H9 (cell line): Measurements from ENCODE around the gene MYO1E. TPM values are rescaled to one million over a fixed set of nuclear protein-coding genes. Genes with fewer than 3 reads are reported as not detected.

Experiments used
- DNase-seq: peaks from one replicate; pipeline ENCODE4 v3.0.0-alpha.2; 2017
- H2AFZ ChIP-seq: one replicate; pipeline ENCODE4 v1.6.1; 2013; ENCODE audit warnings: mild to moderate bottlenecking, low read length, control low read depth, moderate library complexity
- H2AK5ac ChIP-seq: 2 replicates; pipeline ENCODE4 v1.6.1; 2013; ENCODE audit warnings: low read length, control low read depth, mixed read lengths; ENCODE audit not compliant: insufficient read length
- H2BK120ac ChIP-seq: one replicate; pipeline ENCODE4 v1.6.1; 2013; ENCODE audit warnings: low read depth, mild to moderate bottlenecking, low read length, control low read depth, inconsistent platforms; ENCODE audit not compliant: poor library complexity, severe bottlenecking
- H2BK12ac ChIP-seq: 2 replicates; pipeline ENCODE4 v1.6.1; 2013; ENCODE audit warnings: low read length, control low read depth, mixed read lengths, low read depth; ENCODE audit not compliant: insufficient read length
- H2BK15ac ChIP-seq: 2 replicates; pipeline ENCODE4 v1.6.1; 2013; ENCODE audit warnings: low read depth, low read length, control low read depth
- H2BK20ac ChIP-seq: one replicate; pipeline ENCODE4 v1.6.1; 2013; ENCODE audit warnings: low read depth, mild to moderate bottlenecking, low read length, control low read depth, inconsistent platforms; ENCODE audit not compliant: poor library complexity, severe bottlenecking
- H2BK5ac ChIP-seq: 2 replicates; pipeline ENCODE4 v1.6.1; 2013; ENCODE audit warnings: low read length, control low read depth, mixed read lengths; ENCODE audit not compliant: insufficient read length
- H3K14ac ChIP-seq: 2 replicates; pipeline ENCODE4 v1.6.1; 2013; ENCODE audit warnings: low read length, control low read depth; ENCODE audit not compliant: insufficient read depth
- H3K18ac ChIP-seq: 2 replicates; pipeline ENCODE4 v1.6.1; 2013; ENCODE audit warnings: low read depth, mild to moderate bottlenecking, mixed read lengths, low read length, control low read depth; ENCODE audit not compliant: insufficient read length
- H3K23ac ChIP-seq: 2 replicates; pipeline ENCODE4 v1.6.1; 2013; ENCODE audit warnings: low read length, control low read depth, mixed read lengths, low read depth; ENCODE audit not compliant: insufficient read length
- H3K23me2 ChIP-seq: 2 replicates; pipeline ENCODE4 v1.6.1; 2013; ENCODE audit warnings: low read depth, mild to moderate bottlenecking, mixed read lengths, low read length, control low read depth; ENCODE audit not compliant: insufficient read length, poor library complexity, severe bottlenecking
- H3K27ac ChIP-seq: 2 replicates; pipeline ENCODE4 v1.5.1; 2013; ENCODE audit warnings: low read length, control low read depth, mixed read lengths, low read depth; ENCODE audit not compliant: insufficient read length
- H3K27me3 ChIP-seq: 2 replicates; pipeline ENCODE4 v1.6.1; 2013; ENCODE audit warnings: low read length, control low read depth, inconsistent platforms; ENCODE audit not compliant: insufficient read depth
- H3K4ac ChIP-seq: 2 replicates; pipeline ENCODE4 v1.6.1; 2013; ENCODE audit warnings: low read depth, mild to moderate bottlenecking, control low read depth, inconsistent platforms, low read length, moderate library complexity
- H3K4me1 ChIP-seq: 2 replicates; pipeline ENCODE4 v1.6.1; 2013; ENCODE audit warnings: low read length, control low read depth, inconsistent platforms; ENCODE audit not compliant: insufficient read depth
- H3K4me2 ChIP-seq: 2 replicates; pipeline ENCODE4 v1.6.1; 2013; ENCODE audit warnings: low read length, control low read depth, mixed read lengths; ENCODE audit not compliant: insufficient read length, insufficient read depth
- H3K56ac ChIP-seq: 2 replicates; pipeline ENCODE4 v1.6.1; 2013; ENCODE audit warnings: low read depth, mild to moderate bottlenecking, mixed read lengths, low read length, control low read depth; ENCODE audit not compliant: insufficient read length
- H3K79me1 ChIP-seq: 2 replicates; pipeline ENCODE4 v1.6.1; 2013; ENCODE audit warnings: low read depth, mild to moderate bottlenecking, moderate library complexity, low read length, control low read depth, inconsistent platforms; ENCODE audit not compliant: insufficient read depth, poor library complexity, severe bottlenecking
- H3K79me2 ChIP-seq: 2 replicates; pipeline ENCODE4 v1.6.1; 2013; ENCODE audit warnings: low read length, control low read depth, inconsistent platforms; ENCODE audit not compliant: insufficient read depth
- H3K9ac ChIP-seq: 2 replicates; pipeline ENCODE4 v1.6.1; 2013; ENCODE audit warnings: low read length, control low read depth, mixed read lengths; ENCODE audit not compliant: insufficient read length; ENCODE audit errors: extremely low read depth
- H3K9me3 ChIP-seq: one replicate; pipeline ENCODE4 v1.6.1; 2013; ENCODE audit warnings: low read depth, low read length, inconsistent platforms; ENCODE audit not compliant: control insufficient read depth
- H3T11ph ChIP-seq: one replicate; pipeline ENCODE4 v1.6.1; 2013; ENCODE audit warnings: mild to moderate bottlenecking, low read length, control low read depth, inconsistent platforms
- H4K20me1 ChIP-seq: one replicate; pipeline ENCODE4 v1.6.1; 2013; ENCODE audit not compliant: control insufficient read depth, insufficient read length, insufficient read depth
- H4K5ac ChIP-seq: 2 replicates; pipeline ENCODE4 v1.6.1; 2013; ENCODE audit warnings: low read depth, mild to moderate bottlenecking, mixed read lengths, low read length, control low read depth; ENCODE audit not compliant: insufficient read length
- H4K8ac ChIP-seq: replicated peaks from 2 replicates; pipeline ENCODE4 v1.6.1; 2013; ENCODE audit warnings: low read length, control low read depth, mixed read lengths, low read depth; ENCODE audit not compliant: insufficient read length
- H4K91ac ChIP-seq: 2 replicates; pipeline ENCODE4 v1.6.1; 2013; ENCODE audit warnings: low read depth, mild to moderate bottlenecking, moderate library complexity, mixed read lengths, low read length, control low read depth; ENCODE audit not compliant: insufficient read length
- H3K27ac Mint-ChIP-seq, 3 experiments: 2 replicates in 2 of 3; 3 replicates in 1 of 3; pipeline ENCODE4 v1.8.0; 2020 to 2021; ENCODE audit warnings: mixed read lengths in 3 of 3, mild to moderate bottlenecking in 1 of 3, moderate library complexity in 1 of 3
- H3K27me3 Mint-ChIP-seq: 2 replicates; pipeline ENCODE4 v1.8.0; 2021; ENCODE audit warnings: low read depth, mild to moderate bottlenecking, moderate library complexity, mixed read lengths
- H3K36me3 Mint-ChIP-seq, 3 experiments: 2 replicates in 2 of 3; 3 replicates in 1 of 3; pipeline ENCODE4 v1.8.0; 2020 to 2021; ENCODE audit warnings: low read depth in 3 of 3, mixed read lengths in 3 of 3; ENCODE audit not compliant: insufficient read depth in 1 of 3
- H3K4me1 Mint-ChIP-seq, 2 experiments: 2 replicates each; pipeline ENCODE4 v1.8.0; 2020; ENCODE audit warnings: mixed read lengths in 2 of 2
- H3K4me3 Mint-ChIP-seq, 2 experiments: 2 replicates in 1 of 2; 3 replicates in 1 of 2; pipeline ENCODE4 v1.8.0; 2020 to 2021; ENCODE audit warnings: mild to moderate bottlenecking in 2 of 2, mixed read lengths in 2 of 2, moderate library complexity in 1 of 2
- H3K9me3 Mint-ChIP-seq, 2 experiments: 2 replicates in 1 of 2; 3 replicates in 1 of 2; pipeline ENCODE4 v1.8.0; 2020; ENCODE audit warnings: mild to moderate bottlenecking in 2 of 2, mixed read lengths in 2 of 2, moderate library complexity in 1 of 2
- WGBS: extraction: QIAGEN DNeasy Blood & Tissue Kit; methylation state at CpG from one replicate; pipeline ENCODE4 v1.1.7; 2013; ENCODE audit warnings: missing lambda C conversion rate, low lambda C conversion rate, mixed read lengths; ENCODE audit not compliant: insufficient read length; ENCODE audit errors: extremely low coverage; 5-methylcytosine and 5-hydroxymethylcytosine counted together
- total RNA-seq: library from RNA; stranded (reverse); gene quantifications from 2 replicates; pipeline ENCODE4 v1.2.1, GENCODE V29; 2021
- TF ChIP-seq, protein P1 (sequence below): fragments of 200-600 bp; sonication (generic); conservative IDR thresholded peaks from 3 replicates; pipeline ENCODE4 v1.8.0; 2021; ENCODE audit warnings: antibody characterized with exemption, mild to moderate bottlenecking

Gene MYO1E
- total RNA-seq, 1 experiment from 2014 or later: 235 TPM

DNA sequence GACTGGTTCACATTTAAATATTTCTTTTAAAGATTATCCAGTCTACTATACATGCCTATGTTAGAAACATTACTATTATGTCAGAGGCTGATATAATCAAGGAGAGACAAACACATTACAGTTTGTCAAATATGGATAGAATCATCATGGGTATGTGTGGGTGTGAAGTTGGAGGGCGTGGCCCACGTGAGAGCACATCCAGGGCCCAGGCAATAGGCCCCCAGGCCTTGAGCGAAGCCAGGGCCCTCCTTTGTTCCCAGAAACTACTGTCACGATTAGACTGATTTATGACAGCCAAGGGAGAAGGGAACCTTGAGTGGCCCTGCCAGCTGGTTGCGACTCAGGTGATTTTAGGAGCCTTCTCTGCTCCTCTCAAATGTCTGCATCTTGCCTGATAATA is 193.0 kb downstream of the MYO1E start:
- Histone ChIP-seq H4K20me1 (no peaks in the 10 kb centered on the region), H3T11ph (no peak overlapping the region), H2AFZ (no peak overlapping the region), H2BK20ac (no peak overlapping the region), H2BK15ac (no peak overlapping the region), H2BK5ac (no peak overlapping the region), H3K23ac (no peak overlapping the region), H4K91ac (no peak overlapping the region), H3K79me2 (no peaks in the 10 kb centered on the region), H4K5ac (no peak overlapping the region), H3K4ac (no peak overlapping the region), H2AK5ac (no peak overlapping the region), H3K9ac (no peak overlapping the region), H3K79me1 (no peaks in the 10 kb centered on the region), H3K4me2 (no peak overlapping the region), H3K4me1 (0 out of 2 replicates have a peak, but pooled peaks cover 2% of the 10 kb centered on the region), H3K18ac (no peak overlapping the region), H3K27me3 (no peaks in the 10 kb centered on the region), H4K8ac (no peak overlapping the region), H3K14ac (no peak overlapping the region), H3K27ac (no peak overlapping the region), H3K9me3 (peaks cover 5% of the 10 kb centered on the region), H2BK12ac (no peak overlapping the region), H3K56ac (no peak overlapping the region), H2BK120ac (no peak overlapping the region), H3K23me2 (no peaks in the 10 kb centered on the region)
- no CpG with 5 or more reads among the region's 5 CpGs for WGBS
- peaks cover 2 to 9% of the 10 kb centered on the region in 2 experiments; a peak in 3 of 4 replicates for H3K4me1 Mint-ChIP-seq
- TF ChIP-seq, protein P1, sequence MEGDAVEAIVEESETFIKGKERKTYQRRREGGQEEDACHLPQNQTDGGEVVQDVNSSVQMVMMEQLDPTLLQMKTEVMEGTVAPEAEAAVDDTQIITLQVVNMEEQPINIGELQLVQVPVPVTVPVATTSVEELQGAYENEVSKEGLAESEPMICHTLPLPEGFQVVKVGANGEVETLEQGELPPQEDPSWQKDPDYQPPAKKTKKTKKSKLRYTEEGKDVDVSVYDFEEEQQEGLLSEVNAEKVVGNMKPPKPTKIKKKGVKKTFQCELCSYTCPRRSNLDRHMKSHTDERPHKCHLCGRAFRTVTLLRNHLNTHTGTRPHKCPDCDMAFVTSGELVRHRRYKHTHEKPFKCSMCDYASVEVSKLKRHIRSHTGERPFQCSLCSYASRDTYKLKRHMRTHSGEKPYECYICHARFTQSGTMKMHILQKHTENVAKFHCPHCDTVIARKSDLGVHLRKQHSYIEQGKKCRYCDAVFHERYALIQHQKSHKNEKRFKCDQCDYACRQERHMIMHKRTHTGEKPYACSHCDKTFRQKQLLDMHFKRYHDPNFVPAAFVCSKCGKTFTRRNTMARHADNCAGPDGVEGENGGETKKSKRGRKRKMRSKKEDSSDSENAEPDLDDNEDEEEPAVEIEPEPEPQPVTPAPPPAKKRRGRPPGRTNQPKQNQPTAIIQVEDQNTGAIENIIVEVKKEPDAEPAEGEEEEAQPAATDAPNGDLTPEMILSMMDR: no peak
- no peak for DNase-seq
- no peak overlapping the region for H3K4me3 Mint-ChIP-seq
- peaks cover 27 to 72% (median 52%) of the 10 kb centered on the region in 3 experiments; a peak in 6 of 7 replicates for H3K36me3 Mint-ChIP-seq
- H3K27me3 Mint-ChIP-seq: no peaks in the 10 kb centered on the region
- no peak overlapping the region for H3K27ac Mint-ChIP-seq
- H3K9me3 Mint-ChIP-seq: peaks cover 2 to 6% of the 10 kb centered on the region in 2 experiments; a peak in 3 of 5 replicates
